Activated T-cell treated with anti-CD3 and anti-CD28 coated beads, Interleukin-2, amount 50 U/mL, for 4 hours (primary cell): Measurements from ENCODE around the gene CENPM. TPM values are rescaled to one million over a fixed set of nuclear protein-coding genes. Genes with fewer than 3 reads are reported as not detected.
A peak's percentile ranks its signal among the peaks of the same experiment; 100 is the strongest.

Experiments used
- ATAC-seq, 2 donors: fragments of 200-7000 bp; cut with Tn5 transposase; one replicate each; pipeline ENCODE4 v1.10.0; 2021
- DNase-seq: peaks from one replicate; pipeline ENCODE4 v3.0.0-alpha.2; 2020
- H3K27me3 Mint-ChIP-seq: one replicate; pipeline ENCODE4 v1.8.0; 2021; ENCODE audit warnings: low read depth, mixed read lengths
- H3K36me3 Mint-ChIP-seq: one replicate; pipeline ENCODE4 v1.8.0; 2022; ENCODE audit warnings: mixed read lengths; ENCODE audit not compliant: insufficient read depth
- H3K4me1 Mint-ChIP-seq: one replicate; pipeline ENCODE4 v1.8.0; 2021; ENCODE audit warnings: low read depth, mixed read lengths
- H3K4me3 Mint-ChIP-seq: one replicate; pipeline ENCODE4 v1.8.0; 2021; ENCODE audit warnings: mild to moderate bottlenecking, moderate library complexity, mixed read lengths
- H3K9me3 Mint-ChIP-seq: one replicate; pipeline ENCODE4 v1.8.0; 2021; ENCODE audit warnings: mixed read lengths
- total RNA-seq, 3 donors: library from RNA; stranded (reverse); gene quantifications; one replicate each; pipeline ENCODE4 v1.2.1, GENCODE V29; 2021

The CENPM gene
- total RNA-seq, 3 donors from 2014 or later, result 40.7 to 52.2 (median 48.5) TPM

DNA sequence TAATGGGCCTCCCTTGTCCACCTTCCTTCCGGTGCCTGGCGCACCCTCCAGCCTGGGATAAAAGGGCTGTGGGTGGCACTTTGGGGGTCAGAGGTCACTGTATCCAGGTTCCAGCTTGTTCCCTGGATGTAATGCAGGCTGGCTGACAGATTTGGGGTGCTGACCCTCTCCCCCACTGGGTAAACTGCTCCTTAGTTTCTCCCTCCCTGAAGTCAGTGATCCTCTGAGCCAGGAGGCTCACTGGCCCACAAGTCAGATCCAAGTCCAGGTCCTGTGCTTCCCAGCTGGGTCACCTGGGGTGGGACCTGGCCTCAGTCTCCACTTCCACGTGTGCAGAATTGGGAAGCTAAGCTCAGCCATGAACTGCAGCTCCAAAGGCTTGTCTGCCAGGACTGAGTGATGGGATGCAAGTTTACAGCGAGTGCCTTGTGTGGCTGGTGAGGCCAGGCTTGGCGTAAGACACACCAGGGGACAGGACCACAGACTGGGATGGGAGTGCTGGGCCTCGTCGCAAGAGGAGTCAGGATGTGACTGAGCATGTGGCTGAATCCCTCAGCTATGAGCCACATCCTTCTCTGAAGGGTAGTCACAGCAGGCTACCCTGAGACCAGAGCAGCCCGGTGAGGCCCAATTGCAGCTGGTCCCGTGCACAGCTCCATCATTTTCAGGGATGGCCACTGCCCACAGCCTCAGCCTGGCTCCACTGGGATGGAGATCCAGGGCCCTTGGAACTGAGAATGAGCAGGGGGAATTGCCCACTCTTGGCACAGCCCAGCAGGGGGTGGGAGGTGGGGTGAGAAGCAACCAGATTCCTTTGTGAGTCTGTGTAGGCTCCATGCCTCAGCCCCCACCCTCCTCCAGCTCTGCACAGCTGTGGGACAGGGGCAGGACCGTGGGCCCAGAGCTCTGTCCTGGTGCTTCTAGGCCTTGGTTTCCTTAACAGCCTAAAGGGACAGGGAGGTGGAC is 39.2 kb downstream of the CENPM start:
- no peak for DNase-seq
- peaks cover 9% of the 10 kb centered on the region for H3K36me3 Mint-ChIP-seq
- H3K9me3 Mint-ChIP-seq, result no peaks in the 10 kb centered on the region
- H3K4me1 Mint-ChIP-seq, result peaks cover 30% of the 10 kb centered on the region
- no peak overlapping the region for H3K4me3 Mint-ChIP-seq
- ATAC-seq, result peak; percentile 9 to 10
- H3K27me3 Mint-ChIP-seq, result peaks cover 21% of the 10 kb centered on the region

DNA sequence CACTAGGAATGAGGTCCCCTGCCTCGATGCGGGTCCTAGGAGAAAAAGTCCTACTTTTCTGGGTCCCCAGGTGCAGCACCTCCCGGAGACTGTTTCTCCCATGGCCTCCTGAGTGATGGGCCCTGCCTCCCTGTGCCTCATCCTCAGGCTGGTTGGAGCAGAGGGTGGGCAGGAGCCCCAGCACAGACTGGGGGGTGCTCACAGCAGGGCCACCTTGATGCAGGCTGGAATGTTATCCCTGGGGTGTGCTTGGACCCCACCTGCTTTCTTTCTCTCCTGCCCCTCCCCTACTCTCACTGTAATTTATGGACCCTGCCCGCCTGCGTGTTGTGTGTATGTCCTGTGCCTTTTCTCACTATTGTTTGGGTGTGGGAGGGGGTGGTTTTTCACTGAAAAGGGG is 40.1 kb downstream of the CENPM start:
- H3K36me3 Mint-ChIP-seq, result peaks cover 13% of the 10 kb centered on the region
- H3K9me3 Mint-ChIP-seq, result no peaks in the 10 kb centered on the region
- no peak overlapping the region for H3K4me3 Mint-ChIP-seq
- peaks cover 12% of the 10 kb centered on the region for H3K27me3 Mint-ChIP-seq
- DNase-seq (no peak), ATAC-seq (no peak)
- peaks cover 27% of the 10 kb centered on the region for H3K4me1 Mint-ChIP-seq

DNA sequence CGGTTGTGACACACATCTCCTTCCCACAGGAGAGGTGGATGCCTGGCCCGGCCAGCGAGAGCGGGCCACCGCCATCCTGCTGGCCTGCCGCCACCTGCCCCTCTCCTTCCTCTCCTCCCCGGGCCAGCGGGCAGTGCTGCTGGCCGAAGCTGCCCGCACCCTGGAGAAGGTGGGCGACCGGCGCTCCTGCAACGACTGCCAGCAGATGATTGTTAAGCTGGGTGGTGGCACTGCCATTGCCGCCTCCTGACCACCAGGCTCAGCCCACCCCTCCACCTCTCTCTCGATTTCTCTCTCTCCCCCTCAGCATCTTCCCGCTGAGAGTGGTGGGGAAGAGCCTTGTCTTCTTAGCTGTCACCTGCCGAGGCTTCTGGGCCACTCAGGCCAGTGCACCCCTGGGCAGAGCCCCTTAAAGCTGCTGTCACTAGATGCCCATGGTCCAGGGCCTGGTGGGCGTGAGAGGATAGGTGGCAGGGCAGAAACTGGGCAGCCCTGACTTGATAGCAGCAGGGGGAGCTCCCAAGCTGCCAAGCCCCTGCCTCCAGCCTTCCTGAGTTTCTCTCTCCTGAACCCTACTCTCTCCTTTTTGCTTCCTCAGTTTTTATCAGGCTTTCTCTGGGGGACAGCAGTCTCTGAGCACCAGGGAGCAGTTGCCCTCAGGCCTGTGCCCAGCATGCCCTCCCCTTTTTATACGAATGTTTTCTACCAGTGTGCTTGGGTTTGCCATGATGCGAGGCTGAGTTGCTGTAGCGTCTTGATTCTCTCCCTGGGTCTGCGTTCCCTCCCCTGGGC is 41.3 kb downstream of the CENPM start:
- Mint-ChIP-seq H3K4me1 (peaks cover 22% of the 10 kb centered on the region), H3K4me3 (no peak overlapping the region), H3K36me3 (peaks cover 17% of the 10 kb centered on the region), H3K27me3 (peaks cover 5% of the 10 kb centered on the region), H3K9me3 (no peaks in the 10 kb centered on the region)
- no peak for ATAC-seq
- DNase-seq, result no peak

DNA sequence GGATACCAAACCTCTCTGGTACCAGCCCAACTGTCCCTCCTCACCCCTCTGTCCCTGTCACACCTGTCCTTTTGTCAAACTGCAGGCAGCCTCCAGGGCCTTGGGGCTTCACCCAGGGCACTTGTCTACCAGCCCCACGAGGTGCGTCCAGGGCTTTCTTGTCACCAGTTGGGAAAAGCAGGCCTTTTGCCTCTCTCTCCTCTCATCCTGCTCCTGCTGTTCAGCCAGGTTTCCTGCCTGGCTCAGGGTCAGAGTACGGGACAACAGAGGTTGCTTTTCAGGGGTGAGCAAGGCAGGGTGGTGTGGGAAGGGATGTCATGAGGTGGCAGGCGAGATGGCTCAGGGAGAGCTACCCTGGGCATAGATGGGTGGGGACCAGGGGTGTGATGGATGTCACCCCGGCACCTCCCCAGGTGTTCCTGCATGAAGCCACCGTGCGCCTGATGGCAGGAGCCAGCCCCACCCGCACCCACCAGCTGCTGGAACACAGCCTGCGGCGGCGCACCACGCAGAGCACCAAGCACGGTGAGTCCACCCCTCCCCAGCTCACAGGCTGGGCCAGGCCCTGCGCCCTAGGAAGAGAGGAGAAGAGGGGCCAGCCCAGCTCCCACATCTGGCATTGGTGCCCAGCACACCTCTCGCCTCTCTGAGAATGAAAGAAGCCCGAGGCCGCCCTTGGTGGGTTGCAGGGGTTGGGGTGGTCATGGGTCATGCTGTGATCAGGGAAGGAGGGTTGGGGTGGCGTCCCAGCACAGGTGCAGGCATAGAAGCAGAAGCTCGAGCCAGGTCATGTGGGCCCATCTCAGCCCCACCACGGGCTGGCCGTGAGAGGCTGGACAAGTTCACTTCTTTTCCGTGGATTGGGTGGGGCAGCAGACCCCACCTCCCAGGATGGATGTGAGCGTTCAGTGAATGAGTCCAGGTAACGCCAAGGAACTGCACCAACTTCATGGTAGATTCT is 42.2 kb downstream of the CENPM start:
- ATAC-seq (no peak), DNase-seq (no peak)
- Mint-ChIP-seq H3K9me3 (no peaks in the 10 kb centered on the region), H3K4me3 (no peak overlapping the region), H3K36me3 (peaks cover 22% of the 10 kb centered on the region), H3K27me3 (peaks cover 5% of the 10 kb centered on the region), H3K4me1 (peaks cover 22% of the 10 kb centered on the region)

DNA sequence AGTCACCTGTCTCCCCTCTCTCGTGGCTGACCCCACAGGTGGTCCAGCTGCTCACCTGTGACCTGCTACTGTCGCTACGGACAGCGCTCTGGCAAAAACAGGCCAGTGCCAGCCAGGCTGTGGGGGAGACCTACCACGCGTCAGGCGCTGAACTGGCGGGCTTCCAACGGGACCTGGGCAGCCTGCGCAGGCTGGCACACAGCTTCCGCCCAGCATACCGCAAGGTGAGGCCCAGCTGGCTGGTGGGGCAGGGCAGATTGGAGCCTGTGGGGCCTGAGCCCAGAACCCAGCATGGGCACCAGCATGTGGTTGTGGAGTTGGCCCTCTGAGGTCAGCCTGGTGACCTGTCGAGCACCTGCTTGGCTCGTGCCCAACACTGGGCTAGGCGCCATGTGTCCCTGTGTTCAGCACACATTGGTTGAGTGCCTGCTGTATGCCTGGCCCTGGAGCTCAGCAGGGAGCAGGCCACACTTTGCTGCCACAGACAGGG is 44.0 kb downstream of the CENPM start:
- Mint-ChIP-seq H3K4me1 (peaks cover 7% of the 10 kb centered on the region), H3K36me3 (peaks cover 26% of the 10 kb centered on the region), H3K9me3 (no peaks in the 10 kb centered on the region), H3K4me3 (no peak overlapping the region), H3K27me3 (no peaks in the 10 kb centered on the region)
- no peak for DNase-seq
- ATAC-seq, result no peak

DNA sequence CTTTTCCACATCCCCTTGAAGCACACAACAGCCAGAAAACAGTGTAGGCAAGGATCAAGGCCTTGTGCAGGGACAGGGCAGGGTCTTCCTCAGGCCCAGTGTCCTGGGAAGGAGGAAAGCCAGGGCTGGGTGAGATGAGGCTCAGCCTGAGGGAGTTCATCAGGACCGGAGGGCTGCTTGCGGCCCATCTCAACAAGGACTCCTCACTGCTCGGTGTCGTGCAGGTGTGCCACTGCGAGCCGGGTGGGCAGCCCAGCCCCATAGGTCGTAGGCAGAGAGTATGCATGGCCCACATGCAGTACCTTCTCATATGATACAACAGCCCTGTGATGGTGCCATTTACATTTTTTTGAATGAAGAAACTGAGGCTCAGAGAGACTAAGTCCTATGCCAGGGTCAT is 44.9 kb downstream of the CENPM start:
- peaks cover 31% of the 10 kb centered on the region for H3K36me3 Mint-ChIP-seq
- H3K9me3 Mint-ChIP-seq, result no peaks in the 10 kb centered on the region
- no peak overlapping the region for H3K4me3 Mint-ChIP-seq
- H3K27me3 Mint-ChIP-seq, result no peaks in the 10 kb centered on the region
- DNase-seq (no peak), ATAC-seq (no peak)
- no peaks in the 10 kb centered on the region for H3K4me1 Mint-ChIP-seq

DNA sequence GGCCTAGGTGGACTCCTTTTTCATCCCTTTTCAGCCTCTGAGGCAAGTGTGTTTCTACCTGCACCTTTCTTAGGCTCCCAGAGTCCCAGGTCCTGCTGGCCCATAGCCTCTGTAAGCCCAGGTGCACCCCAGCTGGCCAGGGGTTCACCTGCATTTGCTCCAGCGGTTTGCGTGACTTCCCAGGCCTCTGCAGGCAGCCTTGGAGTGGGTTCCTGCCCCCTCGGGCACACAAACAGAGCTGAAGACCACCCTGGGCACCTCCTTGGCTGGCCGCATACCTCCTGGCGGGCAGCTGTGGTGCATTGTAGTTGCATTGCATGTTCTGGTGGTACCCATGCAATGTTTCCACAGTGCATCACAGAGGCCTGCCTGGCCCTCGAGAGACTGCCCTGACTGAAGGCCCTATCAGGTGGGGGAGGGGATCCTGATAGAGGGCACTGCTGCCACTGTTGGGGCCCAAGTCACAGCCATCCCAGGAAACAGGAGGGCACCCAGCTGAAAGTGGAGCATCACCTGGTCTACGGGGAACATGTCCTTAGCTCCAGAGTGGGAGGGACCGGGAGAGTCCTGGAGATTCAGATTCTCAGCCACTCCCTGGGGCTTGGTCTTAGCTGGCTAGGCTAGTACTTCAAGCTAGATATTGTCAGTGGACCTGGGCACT is 46.2 kb downstream of the CENPM start:
- Mint-ChIP-seq H3K36me3 (peaks cover 38% of the 10 kb centered on the region), H3K4me1 (no peaks in the 10 kb centered on the region), H3K9me3 (no peaks in the 10 kb centered on the region), H3K4me3 (no peak overlapping the region), H3K27me3 (no peaks in the 10 kb centered on the region)
- DNase-seq (no peak), ATAC-seq (no peak)

DNA sequence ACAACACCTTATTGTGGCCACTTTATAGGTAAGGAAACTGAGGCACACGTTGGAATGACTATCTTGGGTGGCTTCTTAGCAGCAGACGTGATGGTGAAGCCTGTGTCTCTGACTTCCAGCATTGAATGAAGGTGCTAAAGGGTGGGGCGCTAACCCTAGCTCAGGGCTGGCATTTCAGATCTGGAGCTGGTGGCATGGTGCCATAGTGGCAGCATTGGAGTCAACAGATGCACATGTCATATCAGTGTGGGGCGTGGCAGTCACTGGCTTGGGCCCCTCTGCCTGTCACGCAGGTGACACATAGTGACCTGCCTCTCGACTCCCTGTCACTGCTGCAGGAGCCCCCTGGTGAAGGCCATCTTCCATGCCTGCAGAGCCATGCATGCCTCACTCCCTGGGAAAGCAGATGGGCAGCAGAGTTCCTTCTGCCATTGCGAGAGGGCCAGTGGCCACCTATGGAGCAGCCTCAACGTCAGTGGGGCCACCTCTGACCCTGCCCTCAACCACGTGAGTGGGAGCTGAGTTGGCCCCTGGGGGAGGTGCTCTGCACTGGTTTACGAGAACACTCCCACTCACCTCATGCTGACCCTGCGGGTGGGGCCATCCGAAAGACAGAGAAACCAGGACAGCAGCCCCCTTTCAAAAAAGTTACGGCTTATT is 46.8 kb downstream of the CENPM start:
- Mint-ChIP-seq H3K4me3 (no peak overlapping the region), H3K9me3 (no peaks in the 10 kb centered on the region), H3K27me3 (no peaks in the 10 kb centered on the region), H3K4me1 (no peaks in the 10 kb centered on the region), H3K36me3 (peaks cover 36% of the 10 kb centered on the region)
- DNase-seq, result no peak
- no peak for ATAC-seq

DNA sequence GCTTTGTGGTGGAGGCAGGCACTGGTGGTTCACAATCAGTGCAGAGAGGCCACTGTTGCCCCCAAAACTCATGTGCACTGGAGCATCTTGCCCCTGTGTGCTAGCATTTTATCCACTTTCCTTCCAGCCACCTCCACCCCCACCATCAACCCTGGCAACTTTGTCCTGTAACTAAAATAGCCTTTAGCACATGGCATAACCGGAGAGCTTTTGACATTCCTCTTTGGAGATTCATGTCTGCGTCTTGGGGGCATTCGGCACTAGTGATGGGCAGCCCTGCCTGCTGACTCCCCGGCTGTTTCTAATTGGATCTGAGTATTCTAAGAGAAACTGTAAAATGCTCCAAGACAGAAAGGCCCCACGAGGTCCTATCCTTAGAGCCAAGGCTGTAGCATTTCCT is 47.8 kb downstream of the CENPM start:
- ATAC-seq (no peak), DNase-seq (no peak)
- Mint-ChIP-seq H3K9me3 (no peaks in the 10 kb centered on the region), H3K4me1 (no peaks in the 10 kb centered on the region), H3K36me3 (peaks cover 36% of the 10 kb centered on the region), H3K27me3 (no peaks in the 10 kb centered on the region), H3K4me3 (no peak overlapping the region)

DNA sequence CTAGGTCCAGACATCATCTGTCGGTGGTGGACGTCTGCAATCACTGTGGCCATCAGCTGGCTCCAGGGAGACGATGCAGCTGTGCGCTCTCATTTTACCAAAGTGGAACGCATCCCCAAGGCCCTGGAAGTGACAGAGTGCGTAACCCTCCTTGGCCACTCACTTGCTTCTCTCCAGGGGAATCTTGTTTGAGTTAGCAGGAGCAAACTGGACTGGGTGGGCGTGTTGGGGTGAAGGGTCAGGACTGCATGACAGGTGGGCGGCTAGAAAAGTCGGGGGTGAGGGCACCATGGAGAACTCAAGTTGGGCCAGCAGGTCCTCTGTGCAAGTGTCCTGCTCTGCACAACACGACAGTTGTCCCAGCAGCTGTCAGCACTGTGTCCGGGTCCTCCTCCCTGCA is 48.3 kb downstream of the CENPM start:
- Mint-ChIP-seq H3K36me3 (peaks cover 37% of the 10 kb centered on the region), H3K27me3 (no peaks in the 10 kb centered on the region), H3K4me3 (no peak overlapping the region), H3K4me1 (no peaks in the 10 kb centered on the region), H3K9me3 (no peaks in the 10 kb centered on the region)
- ATAC-seq (no peak), DNase-seq (no peak)

DNA sequence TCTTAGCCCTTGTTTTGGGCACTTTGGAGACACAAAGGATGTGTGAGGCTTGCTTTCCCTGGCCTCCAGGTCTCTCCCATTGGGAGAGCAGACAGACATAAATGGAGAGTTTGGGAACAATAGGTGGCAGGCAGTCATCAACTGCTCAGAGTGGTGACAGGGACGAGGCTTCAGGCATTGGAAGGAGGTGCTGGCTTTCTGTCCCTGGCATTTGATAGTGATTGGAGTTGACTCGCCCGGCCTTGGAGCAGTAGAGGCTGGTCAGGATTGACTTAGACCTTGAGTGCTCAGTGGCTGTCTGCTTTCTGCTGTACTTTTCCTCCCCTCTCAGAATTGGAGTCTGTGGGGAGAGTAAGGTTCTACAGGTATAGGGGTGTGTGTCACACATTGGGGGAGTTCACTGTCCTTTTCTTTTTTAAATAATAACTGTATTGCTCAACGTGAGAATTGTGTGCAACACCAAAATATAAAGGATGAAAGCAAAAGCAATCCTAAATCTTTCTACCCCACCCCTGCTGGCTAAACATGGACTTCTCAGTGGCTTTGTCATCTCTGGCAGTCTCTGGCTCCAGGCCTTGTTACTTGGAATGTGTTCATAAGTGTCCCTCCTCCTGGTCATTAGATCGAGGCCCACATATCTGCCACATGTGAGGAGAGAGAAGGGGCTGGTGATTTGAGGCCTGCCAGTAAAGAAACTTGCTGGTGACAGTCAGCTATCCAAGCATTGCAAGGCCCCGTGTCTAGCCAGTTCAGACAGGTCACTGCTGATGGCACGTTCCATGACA is 53.2 kb downstream of the CENPM start:
- ATAC-seq (no peak), DNase-seq (no peak)
- Mint-ChIP-seq H3K27me3 (no peaks in the 10 kb centered on the region), H3K36me3 (peaks cover 27% of the 10 kb centered on the region), H3K4me3 (no peak overlapping the region), H3K4me1 (no peaks in the 10 kb centered on the region), H3K9me3 (no peaks in the 10 kb centered on the region)

DNA sequence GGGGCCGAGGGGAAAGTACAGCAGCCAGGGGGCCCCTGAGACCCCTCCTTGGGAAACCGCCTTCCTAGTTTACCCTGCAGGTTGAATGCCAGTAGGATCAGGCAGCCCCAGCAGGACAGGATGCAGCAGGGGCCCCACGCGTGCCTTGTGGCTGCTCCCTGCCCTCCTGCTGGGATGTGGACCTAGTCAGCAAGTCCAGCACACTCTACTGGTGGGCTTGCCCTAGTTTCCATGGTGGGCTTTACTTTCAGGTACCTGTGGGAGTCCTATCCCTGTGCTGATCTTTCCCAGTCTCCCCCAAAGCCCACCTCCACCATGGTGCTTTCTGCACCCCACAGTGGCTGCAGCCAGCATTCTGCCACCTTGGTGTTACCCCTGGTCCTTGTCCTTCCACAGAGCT is 54.2 kb downstream of the CENPM start:
- Mint-ChIP-seq H3K36me3 (peaks cover 33% of the 10 kb centered on the region), H3K27me3 (no peaks in the 10 kb centered on the region), H3K4me1 (no peaks in the 10 kb centered on the region), H3K9me3 (no peaks in the 10 kb centered on the region), H3K4me3 (no peak overlapping the region)
- DNase-seq, result no peak
- ATAC-seq, result no peak
